NCI-H774 (cell line): Measurements from ENCODE around the gene WAS.
"Not testable (repeated sequence)": the region's sequence is repeated elsewhere in the genome, so short reads cannot be mapped to it uniquely, and the experiment has no call there.

ENCODE experiments used
- DNase-seq: peaks from one replicate; lab custom pipeline; 2025; lab: John Stamatoyannopoulos, UW

The WAS gene

DNA sequence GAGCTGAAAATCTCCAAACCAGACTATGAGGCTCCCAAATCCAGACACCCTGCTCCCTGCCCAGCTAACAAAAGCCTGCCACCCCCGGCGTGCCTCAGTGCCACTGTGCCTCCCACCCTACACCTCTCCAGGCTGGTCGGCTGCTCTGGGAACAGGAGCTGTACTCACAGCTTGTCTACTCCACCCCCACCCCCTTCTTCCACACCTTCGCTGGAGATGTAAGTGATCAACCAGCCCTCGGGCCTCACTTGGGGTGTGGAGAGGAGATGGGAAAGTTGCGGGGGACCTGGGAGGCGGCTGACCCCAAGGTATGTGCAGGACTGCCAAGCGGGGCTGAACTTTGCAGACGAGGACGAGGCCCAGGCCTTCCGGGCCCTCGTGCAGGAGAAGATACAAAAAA lies 1.8 kb downstream of the WAS start:
- DNase-seq, result no peak

DNA sequence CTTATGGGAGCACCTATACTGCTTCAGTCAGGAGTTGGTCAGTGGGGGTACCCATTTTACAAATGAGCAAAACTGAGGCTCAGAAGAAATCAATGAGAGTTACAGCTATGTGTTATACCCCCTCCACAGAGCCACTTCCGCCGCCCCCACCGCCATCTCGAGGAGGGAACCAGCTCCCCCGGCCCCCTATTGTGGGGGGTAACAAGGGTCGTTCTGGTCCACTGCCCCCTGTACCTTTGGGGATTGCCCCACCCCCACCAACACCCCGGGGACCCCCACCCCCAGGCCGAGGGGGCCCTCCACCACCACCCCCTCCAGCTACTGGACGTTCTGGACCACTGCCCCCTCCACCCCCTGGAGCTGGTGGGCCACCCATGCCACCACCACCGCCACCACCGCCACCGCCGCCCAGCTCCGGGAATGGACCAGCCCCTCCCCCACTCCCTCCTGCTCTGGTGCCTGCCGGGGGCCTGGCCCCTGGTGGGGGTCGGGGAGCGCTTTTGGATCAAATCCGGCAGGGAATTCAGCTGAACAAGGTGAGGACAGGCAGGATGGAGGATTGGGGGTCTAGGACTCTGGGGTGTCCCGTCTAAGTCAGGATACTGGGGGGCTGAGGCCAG lies 5.0 kb downstream of the WAS start:
- DNase-seq, result no peak

DNA sequence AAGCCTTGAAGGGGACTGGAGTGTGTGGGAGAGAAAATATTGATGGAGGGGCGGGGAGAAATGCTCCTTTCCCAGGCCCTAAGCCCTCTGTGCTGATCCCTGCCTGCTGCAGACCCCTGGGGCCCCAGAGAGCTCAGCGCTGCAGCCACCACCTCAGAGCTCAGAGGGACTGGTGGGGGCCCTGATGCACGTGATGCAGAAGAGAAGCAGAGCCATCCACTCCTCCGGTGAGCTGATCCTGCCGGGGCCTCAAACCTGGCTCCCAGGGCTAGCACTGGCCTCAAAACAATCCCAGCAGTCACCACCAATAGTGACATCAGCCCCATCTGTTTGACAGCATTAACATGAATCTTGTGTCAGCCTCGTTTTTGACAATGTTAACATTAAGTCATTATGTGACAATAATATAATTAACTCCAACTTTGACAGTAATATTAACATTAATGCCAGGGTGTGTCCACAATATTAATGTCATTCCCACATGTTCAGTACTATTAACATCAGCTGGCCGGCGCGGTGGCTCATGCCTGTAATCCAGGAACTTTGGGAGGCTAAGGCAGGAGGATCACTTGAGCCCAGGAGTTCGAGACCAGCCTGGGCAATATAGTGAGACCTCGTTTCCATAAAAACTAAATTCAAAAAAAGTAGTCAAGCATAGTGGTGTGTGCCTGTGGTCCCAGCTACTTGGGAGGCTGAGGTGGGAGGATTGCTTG lies 5.8 kb downstream of the WAS start:
- DNase-seq, result no peak

DNA sequence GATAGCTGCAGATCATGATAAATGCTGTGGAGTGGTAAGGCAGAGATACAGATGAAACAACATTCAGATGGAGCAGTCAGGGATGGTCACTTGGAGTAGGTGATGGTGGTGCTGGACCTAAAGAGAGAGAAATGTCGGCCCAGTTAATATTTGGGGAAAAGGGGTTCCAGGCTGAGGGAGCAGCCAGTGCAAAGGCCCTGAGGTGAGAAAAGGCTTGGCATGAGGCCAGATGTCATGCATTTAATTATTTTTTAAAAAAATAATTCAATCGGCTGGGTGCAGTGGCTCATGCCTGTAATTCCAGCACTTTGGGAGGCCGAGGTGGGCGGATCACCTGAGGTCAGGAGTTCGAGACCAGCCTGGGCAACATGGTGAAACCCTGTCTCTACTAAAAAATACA lies 8.1 kb downstream of the WAS start:
- not testable (repeated sequence) for DNase-seq

DNA sequence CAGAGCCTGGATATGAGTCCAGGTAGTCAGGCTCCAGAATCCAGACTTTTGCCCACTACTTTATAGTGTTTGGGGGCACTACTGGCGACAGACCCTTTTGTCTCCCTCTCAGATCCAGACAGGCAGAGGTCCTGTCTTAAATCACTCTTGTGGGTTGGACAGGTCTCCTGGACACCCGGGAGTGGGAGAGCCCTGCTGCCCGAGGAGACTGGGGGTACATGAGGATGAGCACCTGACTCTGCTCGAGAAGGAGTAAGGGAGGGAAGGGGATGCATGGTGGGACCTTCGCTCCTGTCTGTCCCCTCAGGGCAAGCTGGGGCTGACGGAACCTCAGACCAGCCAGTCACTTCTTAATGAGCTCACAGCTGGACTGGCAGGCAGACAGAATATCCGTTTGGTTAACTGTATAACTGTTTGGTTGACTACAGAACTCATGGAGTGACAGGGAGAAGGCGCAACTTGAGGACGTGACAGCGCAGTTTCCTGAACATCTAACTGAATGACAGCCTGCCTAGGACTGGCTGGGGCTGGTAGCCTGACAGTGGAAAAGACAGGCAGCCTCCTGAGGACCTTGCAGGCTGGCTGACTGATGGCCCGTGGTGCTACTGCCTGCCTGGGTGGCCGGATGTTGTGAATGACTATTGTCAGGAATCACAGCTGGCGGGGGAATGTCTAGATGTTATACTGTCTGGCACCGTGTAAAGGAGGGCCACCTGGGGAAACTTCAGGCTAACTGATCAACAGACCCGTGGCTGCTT lies 11.4 kb downstream of the WAS start:
- no peak for DNase-seq

DNA sequence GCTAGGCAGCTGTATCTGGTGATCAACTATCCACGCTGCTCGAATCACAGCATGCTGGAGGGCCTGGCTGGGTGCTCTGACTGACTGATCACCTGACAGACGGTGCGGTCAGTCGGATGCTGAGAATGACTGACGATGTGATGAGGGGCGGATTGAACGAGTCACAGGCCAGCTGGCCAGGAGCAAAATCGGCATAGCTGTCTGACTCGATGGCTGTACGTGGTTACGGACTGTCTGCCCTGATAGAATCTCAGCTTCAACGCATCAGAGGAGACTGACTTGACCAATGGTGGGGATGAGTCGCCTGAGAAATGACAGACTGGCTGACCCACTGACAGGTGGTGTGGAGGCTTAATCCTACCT lies 11.9 kb downstream of the WAS start:
- DNase-seq, result no peak

DNA sequence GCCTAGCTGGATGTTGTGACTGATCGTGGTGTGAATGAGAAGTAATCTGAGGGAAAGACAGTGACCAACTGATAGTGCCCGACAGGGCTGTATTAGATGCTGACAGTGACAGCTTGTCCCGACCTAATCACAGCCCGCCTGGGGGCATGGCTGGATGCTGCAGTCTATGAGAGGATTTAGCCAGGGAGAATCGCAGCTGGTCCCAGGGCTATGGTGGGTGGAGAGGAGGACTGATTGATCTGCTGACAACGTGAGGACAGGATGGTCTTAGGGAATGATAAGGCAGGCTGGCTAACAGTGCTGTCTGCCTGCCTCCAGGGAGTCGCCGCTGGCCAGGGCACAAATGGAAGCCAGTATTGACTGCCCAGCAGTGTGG lies 12.3 kb downstream of the WAS start:
- DNase-seq, result no peak

DNA sequence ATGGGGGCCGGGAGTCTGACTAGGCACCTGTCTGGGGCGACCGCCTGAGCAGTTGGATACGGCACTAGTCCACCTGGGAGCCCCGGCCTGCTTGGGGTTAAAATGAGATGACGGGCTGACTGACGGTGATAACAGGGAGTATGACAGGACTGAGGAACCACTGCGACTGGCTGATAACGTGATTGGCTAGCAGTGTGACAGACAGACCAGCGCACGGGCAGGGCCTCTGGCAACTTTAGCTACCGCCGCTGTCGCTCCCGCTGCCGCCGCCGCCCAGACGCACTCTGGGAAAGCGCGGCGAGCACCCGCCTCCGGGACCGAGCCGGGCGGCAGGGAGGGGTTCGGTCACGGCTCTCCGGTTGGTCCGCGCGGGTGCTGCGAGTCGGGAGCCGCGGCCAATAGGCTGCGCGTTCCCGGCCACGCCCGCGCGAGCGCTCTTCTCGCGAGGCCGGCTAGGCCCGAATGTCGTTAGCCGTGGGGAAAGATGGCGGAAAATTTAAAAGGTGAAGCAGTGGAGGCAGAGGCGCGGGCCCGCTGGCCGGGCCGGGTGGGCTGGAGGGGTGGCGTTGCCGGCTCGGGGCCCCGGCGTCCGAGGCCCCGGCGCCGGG lies 12.8 kb downstream of the WAS start, which contains the start of gene SUV39H1:
Gene SUV39H1, plus strand, starts transcription at position 434 of the 608 bp plus-strand sequence. Its CDS starts 51 bp downstream, at position 485.
- DNase-seq, result peak; percentile 71

DNA sequence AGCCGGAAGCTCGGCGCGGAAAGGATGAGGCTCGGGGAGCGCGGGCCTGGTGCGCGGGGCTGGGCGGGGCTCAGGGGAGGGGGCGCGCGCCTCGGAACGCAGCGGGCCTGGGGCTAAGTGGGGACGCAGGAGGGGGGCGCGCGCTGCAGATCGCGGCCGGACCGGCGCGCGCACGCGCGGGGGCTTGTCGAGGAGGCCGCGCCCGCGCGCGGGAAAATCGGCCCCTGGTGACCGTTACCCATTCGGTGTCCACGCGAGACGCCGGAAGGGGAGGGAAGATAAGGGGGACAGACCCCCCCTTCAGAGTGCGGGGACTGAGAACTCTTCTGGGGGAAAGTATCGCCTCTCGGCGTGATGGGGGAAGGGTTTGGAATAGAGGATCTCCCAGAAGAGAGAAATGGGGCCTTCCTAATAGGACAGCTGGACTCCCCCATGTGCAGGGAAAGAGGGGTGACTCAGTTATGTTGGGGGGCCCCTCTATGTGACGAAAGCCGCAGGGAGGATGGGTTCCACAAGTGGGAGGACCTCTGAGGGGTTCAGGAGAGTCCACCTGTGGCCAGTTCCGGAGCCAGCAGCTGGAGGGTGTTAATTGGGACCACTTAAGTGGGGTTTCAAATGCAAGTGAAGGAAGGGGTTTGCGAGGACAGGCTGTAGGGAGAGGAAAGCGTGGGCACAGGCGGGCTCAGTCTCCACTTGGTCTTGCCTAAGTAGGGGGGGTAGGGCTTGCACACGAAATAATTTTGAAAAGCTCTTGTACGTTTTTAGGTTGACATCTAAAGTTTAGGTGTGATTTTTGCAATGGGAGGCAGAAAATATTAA lies 13.5 kb downstream of the WAS start:
- DNase-seq, result peak; percentile 15

DNA sequence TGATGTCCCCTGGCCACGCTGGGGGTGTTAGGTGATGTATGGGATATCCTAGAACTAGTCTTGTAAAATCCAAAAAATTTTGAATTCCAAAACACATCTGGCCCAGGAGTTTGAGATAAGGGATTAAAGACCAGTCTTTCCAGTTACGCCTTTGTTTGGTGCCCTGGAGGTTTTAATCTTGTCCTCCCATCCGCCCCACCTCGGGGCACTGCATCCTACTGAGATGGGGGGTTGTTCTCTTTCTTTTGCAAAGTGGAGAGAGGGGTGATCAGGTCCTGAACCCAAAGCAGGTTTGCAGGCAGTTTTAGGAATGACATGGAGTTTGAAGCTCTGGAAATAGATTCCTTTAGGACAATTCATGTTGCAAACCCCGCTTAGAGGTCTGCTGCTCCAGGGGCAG lies 14.7 kb downstream of the WAS start:
- no peak for DNase-seq

DNA sequence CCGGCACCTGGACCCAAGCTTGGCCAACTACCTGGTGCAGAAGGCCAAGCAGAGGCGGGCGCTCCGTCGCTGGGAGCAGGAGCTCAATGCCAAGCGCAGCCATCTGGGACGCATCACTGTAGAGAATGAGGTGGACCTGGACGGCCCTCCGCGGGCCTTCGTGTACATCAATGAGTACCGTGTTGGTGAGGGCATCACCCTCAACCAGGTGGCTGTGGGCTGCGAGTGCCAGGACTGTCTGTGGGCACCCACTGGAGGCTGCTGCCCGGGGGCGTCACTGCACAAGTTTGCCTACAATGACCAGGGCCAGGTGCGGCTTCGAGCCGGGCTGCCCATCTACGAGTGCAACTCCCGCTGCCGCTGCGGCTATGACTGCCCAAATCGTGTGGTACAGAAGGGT lies 16.6 kb downstream of the WAS start:
- DNase-seq, result no peak

DNA sequence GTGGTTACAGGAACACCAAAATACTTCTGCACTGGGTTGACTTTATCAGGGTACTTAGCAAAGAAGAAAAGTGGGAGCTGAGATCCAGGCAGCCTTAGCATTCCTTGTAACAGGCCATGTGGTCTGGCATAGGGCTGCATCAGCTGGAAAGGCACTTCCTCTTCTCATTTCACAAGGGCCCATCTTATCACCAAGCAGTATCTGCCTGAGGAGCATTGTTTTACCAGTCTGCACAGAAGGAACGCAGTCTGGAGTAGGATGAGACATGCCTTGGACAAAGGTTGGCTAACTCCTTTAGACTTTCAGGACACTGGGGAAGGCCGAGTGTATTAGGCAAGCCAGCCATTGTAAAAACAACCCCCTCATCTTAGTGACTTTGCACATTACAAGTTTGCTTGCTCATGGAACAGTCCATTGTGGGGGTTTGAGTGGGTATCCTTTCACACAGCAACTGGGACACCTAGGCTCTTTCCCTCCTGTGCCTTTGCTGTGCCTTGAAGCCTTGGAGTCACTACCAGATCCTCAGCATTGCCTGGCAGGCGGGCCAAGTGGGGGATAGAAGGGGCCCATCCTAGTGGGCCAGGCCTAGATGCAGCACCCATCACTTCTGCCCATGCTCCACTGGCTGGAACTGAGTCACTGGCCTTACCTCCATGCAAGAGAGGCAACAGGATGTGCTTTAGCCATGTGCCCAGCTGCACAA lies 17.5 kb downstream of the WAS start:
- DNase-seq, result no peak

DNA sequence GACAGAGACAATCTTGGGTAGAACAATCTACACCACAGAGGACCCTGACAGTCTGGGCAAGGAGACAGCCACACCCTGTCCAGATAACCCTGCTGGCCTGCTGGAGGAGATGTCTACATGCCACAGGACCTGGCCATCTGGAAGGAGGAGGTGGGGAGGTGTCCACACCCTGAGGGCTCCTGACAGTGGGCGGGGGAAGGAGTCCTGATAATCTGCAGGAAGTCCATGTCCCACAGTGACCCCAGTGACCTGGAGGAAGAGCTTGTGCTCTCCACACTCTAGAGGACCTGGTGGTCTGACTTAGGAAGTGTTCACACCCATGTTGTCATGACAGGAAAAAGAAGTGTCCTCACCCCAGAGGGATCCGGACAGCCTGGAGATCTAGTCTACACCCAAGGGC lies 18.4 kb downstream of the WAS start:
- DNase-seq, result no peak

DNA sequence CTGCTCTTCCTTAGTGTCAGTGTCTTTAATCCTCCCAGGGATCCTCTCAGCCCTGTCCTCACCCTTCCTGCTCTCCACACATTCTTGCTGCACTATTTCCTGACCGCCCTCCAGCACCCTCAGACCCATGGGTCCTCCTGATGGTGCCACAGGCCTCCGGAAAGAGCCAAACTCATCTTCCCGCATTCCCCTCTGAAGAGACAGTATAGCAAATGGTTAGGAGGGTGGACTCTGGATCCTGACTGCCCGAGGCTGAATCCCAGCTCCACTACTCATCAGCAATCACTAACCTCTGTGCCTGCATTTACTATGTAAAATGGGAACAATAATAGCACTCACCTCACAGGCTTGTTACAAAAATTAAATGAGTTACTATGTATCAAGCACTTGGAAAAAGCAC lies 19.1 kb downstream of the WAS start:
- no peak for DNase-seq

DNA sequence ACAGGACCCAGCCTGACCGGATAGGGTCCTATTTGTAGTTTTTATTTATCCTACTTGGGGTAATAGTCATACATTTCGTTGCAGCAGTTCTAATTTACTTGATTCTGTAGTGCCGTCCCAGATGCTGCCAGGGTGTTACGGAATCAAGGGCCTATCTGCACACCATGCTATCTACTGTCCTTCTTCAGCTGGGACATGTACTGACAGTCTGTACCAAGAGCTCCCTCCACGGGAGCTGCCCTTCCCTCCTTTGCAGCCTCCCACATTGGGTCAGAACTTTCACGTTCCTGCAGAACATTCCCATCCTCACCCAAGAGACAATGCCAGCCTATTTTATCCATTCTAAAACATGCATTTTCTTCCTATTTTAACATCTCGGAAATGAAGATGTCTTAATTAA lies 19.6 kb downstream of the WAS start:
- no peak for DNase-seq

DNA sequence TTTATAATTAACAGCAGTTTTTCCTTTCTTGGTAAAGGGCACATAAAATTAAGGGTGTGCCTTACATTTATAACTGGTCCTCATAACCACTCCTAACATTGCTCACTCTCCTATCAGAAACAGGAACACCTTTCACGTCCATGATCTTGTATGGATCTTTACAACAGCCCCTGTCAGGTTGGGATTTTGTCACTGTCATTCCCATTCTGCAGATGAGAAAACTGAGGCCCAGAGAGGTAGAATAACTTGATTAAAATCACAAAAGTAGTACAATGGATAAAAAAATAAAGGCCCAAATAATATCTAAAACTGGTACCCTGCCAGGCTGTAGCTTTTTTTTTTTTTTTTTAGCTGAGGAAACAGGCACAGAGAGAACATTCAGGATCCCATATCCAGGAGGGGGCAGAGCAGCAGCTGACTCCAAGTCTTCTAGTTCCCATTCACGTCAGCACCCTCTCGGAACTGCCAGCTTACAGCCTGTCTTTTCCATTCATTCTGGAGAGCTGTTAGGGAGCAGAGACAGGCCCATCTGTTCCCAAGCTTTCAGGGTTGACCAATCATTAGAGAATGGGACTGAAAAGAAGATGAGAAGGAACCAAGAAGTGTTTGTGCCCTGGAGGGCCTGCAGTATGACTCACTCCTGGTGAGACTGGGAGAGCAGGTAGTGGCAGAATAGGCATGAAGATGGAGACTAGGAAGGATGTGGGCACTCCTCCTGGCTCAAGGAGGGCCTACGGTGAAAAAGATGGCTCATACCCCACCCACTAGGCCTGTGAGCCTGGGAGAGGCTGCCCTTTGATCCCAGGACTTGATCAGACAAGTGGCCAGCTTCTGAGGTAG lies 20.3 kb downstream of the WAS start:
- DNase-seq, result no peak

DNA sequence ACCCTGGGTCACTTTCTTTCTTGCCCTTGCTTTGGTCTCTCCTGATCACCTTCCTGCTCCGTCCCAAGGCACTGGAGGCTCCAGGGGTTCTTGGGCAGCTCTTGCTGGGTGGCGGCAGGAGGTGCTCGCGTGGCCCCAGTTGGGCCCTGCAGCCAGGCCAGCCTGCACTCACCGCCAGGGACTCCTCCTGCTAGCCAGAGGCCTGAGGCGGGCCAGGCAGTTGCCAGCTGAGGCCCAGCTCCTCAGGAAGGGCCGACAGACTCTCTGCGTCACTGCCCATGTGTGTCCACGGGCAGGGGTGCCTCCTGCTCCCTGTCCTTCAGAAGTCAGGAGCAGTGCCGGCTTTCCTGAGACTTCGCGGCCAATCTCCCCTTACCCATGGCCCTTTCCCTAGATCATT lies 22.3 kb downstream of the WAS start:
- no peak for DNase-seq

DNA sequence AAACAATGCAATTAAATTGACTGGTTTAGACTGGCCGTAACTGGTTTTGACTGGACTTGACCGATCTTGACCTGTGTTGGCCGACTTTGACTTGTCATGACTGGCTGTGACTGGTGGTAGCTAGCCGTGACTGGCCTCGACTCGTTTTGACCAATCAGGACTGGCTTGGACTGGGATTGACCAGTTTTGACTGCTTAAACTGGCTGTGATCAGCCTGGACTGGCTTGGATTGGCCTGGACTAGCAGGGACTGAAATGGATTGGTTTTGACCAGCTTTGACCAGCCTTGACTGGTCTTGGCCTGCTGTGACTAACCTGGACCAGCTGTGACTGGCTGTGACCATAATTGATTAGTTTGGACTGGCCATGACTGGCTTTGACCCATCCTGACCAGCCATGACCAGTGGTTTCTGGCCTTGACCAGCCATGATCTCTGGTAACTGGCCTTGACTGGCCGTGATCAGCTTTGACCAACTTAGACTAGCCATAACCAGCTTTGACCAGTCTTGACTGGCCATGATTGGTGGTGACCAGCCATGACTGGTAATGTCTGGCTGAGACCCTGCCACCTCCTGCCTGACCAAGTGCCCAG lies 26.0 kb downstream of the WAS start:
- DNase-seq, result no peak

DNA sequence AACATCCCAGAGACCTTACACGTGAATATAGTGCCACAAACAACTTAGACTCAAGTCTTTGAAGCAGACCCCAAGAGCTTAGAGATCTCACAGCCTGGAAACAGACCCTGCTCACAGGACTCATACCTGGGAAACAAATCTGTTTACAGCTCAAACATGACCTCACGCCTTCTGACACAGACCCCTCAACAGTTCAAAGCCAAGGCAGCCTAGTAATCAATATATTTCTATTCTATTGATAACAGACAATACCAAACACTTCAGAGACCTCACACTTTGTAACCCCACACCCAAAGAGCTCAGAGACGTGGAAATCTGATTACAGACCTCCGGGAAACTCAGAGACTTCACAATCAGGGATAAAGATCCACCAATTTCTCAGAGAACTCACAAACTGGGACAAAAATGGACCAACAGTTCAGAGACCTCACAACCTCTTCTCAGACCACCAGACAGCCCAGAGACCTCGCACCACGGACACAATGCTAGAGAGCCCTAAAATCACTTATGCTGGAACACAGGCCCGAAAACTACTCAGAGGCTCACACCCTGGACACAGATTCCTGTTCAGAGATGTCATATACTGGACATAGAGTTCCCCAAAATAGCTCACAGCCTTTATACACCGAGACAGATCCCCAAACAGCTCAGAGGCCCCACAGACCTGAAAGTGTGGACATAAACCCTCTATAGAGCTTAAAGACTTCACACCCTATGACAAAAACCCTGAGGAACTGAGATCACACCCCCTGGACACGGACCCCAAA lies 27.7 kb downstream of the WAS start:
- DNase-seq, result no peak
